ENCODE results near the gene TMEM185B.

- TF ChIP-seq TAF1 (IDR thresholded peaks at IDR 0.05; ENCODE audit: borderline replicate concordance, low read depth, low read length) (no peak), POLR2AphosphoS5 (IDR thresholded peaks at IDR 0.05; ENCODE audit: low read depth, low read length) (no peak)
Observed at GRCh38 chr2:120239488-120240287, 16.5 kb upstream of the TMEM185B start.
